ENCODE data around the gene ALOX5.

DNA sequence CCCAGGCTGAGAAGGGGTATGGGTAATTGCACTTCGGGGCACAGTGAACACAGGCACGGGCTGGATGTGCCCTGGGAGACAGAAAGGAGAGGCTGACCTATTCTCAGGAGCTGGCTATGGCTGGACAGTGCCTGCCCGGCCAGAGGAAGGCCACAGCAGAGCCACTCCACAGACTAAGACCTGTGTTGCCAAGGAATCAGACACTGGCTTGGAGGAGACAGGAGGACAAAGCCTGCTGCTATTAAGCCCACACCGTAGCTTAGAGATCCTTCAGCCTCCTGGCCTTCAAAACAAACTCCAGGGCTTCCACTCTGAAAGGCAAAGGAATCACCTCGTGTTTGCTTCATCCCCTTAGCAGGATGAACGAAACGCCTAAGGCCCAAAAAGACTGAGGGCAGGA, 82.2 kb downstream of the ALOX5 start:
- TF ChIP-seq, protein P1, sequence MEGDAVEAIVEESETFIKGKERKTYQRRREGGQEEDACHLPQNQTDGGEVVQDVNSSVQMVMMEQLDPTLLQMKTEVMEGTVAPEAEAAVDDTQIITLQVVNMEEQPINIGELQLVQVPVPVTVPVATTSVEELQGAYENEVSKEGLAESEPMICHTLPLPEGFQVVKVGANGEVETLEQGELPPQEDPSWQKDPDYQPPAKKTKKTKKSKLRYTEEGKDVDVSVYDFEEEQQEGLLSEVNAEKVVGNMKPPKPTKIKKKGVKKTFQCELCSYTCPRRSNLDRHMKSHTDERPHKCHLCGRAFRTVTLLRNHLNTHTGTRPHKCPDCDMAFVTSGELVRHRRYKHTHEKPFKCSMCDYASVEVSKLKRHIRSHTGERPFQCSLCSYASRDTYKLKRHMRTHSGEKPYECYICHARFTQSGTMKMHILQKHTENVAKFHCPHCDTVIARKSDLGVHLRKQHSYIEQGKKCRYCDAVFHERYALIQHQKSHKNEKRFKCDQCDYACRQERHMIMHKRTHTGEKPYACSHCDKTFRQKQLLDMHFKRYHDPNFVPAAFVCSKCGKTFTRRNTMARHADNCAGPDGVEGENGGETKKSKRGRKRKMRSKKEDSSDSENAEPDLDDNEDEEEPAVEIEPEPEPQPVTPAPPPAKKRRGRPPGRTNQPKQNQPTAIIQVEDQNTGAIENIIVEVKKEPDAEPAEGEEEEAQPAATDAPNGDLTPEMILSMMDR (conservative IDR thresholded peaks at IDR 0.05; ENCODE audit: low read length) = no peak
- no peak for TF ChIP-seq EZH2phosphoT487 (IDR thresholded peaks at IDR 0.05; ENCODE audit: borderline replicate concordance)
